GM21528 (cell line): ENCODE data around the gene PRKAG3.

Source experiments
- ATAC-seq: cut with Tn5 transposase; IDR thresholded peaks from one replicate; pipeline ENCODE4 v1.9.1; 2021; ENCODE audit warnings: mild to moderate bottlenecking, moderate library complexity; ENCODE audit not compliant: unreplicated experiment, low FRiP score

PRKAG3 gene

DNA sequence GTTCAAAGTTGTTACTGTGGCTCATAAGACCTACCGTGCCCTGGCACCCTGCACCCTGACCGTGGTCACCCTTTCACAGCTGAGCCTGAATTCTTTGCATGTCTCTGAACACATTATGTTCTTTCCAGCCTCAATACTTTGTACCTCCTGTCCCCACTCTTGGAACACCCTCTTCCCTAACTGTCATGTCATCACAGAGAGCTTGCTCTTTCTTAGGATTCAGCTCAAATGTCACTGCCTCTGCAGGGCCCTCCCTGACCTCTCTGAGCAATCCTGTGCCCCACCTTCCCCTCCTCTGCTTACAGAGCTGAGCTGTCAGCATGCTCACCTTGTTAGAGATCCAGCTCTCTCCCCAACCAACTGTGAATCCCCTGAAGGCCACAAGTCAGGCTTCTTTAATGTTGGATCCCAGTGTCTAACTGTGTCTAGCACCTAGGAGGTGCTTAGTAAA, 15.0 kb downstream of the PRKAG3 start:
- no peak for ATAC-seq

DNA sequence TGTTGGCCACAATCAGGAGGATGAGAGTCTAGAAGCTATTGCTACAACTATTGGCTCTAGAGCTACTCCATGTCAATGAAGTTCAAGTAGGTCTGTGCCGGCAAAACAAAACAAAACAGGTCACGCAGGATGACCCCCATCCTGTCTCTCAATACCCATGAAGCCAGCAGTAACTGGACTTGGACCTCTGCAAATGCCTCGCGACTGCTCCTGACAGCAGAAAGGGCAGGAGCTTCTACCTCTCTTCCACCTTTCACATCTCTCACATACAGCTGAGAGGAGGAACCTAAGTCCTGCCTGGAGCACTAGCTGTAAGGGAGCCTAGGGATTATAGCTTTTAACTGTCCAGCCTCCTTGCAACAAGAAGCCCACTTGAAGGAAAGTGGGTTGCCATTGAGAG, 16.0 kb downstream of the PRKAG3 start:
- no peak for ATAC-seq

DNA sequence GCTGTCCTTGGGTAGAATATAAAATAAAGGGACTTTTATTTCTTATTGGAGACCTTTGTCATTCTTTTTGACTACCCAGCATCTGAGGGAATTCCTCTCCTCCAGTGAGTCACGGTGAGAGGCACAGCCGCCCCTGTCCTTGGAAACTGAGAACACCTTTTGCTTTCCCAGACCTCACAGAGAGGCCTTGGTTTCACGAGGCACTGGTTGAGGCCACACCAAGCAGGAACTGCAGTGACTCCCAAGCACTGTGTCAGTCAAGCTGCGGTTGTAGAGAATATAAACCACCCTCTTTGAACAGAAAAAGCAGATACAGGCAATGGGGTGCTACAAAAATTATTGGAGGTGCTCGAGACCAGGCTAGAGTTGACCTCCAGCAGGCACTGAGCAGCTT, 16.4 kb downstream of the PRKAG3 start:
- no peak for ATAC-seq

DNA sequence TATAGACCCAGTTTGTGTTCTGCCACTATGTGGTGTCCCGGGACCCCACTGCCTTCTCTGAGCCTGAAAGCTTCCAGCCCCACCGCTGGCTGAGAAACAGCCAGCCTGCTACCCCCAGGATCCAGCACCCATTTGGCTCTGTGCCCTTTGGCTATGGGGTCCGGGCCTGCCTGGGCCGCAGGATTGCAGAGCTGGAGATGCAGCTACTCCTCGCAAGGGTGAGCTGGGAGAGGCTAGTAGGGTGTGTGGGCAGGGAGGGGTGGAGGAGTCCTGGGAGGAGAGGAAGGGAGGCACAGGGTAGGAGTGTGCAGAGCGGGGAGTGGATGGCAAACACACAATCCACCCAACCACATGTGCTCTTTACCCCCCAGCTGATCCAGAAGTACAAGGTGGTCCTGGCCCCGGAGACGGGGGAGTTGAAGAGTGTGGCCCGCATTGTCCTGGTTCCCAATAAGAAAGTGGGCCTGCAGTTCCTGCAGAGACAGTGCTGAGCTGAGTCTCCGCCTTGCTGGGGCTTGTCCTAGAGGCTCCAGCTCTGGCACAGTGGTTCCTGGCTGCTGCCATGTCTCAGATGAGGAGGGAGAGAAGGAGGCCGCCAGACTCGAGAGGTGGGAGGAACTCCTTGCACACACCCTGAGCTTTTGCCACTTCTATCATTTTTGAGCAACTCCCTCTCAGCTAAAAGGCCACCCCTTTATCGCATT, 16.9 kb downstream of the PRKAG3 start:
- no peak for ATAC-seq

DNA sequence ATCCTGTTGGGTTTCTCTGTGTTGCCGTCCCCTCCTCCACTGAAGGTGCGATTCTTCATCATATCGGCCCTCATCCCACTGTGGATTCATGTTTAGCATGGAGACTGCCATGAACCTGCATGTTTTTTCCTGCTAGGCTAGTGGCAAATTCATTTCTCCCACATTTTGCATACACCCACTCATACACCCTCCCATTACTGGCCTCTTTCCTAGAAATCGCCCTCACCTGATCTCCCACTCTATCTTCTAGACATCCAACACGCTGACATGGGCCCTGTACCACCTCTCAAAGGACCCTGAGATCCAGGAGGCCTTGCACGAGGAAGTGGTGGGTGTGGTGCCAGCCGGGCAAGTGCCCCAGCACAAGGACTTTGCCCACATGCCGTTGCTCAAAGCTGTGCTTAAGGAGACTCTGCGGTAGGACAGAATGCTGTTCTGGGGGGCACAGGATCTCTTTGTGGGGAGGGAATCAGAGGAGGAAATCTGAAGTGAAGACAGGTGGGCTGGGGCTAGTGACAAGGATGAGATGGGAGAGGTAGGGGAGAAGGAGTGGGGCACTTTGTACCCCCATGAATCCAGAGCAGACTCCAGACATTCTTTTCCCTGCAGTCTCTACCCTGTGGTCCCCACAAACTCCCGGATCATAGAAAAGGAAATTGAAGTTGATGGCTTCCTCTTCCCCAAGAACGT, 17.7 kb downstream of the PRKAG3 start:
- ATAC-seq = no peak

DNA sequence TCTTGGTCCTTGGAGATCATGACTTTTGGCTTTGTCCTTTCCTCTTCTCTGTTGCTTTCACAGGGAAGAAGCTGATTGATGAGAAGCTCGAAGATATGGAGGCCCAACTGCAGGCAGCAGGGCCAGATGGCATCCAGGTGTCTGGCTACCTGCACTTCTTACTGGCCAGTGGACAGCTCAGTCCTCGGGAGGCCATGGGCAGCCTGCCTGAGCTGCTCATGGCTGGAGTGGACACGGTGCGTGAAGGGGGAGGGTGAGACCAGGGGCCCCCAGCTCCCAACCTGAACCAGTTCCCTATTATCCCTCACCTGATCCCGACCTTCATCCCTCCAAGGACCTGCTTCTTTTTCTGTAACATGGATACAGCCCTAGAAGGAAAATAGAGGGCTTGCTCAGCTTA, 18.7 kb downstream of the PRKAG3 start:
- ATAC-seq = no peak

DNA sequence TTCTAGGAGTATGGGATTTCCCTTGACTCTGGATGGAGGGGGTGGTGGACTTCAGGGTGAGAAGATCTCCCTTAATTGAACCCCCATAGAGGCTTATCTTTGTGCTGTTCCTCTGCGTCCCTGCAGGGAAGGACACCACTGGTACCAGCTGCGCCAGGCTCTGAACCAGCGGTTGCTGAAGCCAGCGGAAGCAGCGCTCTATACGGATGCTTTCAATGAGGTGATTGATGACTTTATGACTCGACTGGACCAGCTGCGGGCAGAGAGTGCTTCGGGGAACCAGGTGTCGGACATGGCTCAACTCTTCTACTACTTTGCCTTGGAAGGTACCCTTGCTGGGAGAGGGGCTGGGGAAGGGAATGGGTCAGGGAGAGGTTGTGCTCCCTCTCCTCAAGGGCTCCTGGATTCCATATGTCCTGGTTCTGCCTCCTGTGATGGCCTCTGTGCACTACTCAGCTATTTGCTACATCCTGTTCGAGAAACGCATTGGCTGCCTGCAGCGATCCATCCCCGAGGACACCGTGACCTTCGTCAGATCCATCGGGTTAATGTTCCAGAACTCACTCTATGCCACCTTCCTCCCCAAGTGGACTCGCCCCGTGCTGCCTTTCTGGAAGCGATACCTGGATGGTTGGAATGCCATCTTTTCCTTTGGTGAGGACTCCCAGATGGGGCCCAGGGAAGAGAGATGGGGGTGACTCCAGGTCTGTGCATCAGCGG, 19.3 kb downstream of the PRKAG3 start:
- no peak for ATAC-seq

DNA sequence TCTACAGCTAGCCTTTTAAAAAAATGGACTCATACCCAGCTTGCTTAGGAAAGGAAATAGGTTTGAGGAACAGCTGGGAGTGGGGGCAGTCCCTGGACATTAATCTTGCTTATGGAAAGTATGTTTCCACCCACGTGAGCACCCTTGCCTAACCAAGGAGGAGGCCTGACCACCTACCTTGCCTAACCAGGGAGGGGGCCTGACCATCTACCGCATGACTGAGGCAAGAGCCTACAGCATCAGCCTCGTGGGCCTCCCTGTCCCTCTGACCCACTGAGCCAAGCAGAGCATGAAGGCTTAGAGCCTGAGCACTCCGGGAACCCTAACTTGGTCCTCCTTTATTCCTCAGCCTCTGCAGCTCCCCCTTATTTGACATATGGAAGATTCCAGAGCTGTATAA, 20.2 kb downstream of the PRKAG3 start:
- no peak for ATAC-seq

DNA sequence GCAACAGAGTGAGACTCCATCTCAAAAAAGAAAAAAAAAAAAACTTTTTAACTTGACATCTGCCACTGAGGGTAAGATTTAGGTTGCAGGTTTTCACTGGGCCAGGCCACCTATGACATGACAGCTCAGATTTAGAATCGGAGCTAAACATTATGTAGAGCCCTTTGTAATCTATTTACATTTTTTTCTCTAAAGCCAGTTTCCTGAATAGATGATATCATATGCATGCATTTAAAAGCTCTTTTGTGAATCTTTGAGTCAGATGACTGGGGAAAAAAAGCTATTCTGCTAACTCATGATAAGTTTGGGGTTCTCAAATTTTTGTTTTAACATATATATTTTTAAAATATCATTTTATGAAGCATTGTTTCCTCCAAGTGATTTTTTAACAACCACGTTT, 21.3 kb downstream of the PRKAG3 start:
- no peak for ATAC-seq

DNA sequence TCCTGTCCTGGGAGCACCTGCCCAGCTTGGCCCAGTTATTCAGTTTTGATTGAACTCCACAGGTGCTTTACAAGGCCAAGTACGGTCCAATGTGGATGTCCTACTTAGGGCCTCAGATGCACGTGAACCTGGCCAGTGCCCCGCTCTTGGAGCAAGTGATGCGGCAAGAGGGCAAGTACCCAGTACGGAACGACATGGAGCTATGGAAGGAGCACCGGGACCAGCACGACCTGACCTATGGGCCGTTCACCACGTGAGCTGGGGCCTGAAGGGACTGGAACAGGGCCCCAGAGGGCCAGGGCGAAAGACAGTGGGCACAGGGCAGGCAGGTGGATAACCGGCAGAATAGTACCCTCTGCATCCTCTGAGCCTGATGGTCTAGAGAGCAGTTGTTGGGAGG, 22.1 kb downstream of the PRKAG3 start:
- no peak for ATAC-seq

DNA sequence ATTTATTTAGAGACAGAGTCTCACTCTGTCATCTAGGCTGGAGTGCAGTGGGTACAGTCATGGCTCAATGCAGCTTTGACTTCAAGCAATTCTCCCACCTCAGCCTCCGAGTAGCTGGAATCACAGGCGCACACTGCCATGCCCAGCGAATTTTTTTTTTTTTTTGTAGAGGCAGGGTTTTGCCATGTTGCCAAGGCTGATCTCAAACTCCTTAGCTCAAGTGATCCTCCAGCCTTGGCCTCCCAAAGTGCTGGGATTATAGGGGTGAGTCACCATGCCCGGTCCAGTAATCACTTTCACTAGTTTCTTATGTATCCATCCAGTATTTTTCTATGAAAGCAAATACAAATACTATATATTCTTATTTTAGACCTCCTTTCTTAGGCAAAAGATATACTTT, 24.0 kb downstream of the PRKAG3 start:
- no peak for ATAC-seq

DNA sequence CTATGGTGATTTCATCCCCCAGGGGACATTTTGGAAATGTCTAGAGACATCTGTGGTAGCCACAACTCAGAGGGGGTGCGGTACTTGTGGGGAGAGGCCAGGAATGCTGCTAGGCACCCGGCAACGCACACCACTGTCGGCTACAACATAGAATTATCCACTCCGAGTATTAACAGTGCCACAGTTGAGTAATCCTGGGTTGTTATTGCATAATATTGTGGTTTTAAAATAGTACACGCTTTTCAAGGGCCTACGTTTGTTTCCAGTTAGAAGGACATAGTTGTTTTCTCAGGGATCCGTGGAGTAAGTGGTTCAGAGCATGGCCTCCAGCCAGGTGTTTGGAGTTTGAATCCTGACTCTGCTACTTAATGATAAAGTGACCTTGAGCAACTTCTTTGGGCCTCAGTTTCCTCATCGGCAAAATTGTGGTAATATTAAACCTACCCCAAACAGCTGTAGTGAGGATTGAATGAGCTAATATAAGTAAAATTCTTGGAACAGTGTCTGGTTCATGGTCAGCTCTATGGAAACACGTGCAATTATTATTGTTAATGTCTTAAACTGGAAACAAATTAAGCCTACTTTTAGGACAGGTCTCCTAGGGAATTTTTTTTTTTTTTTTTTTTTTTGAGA, 25.1 kb downstream of the PRKAG3 start:
- ATAC-seq = no peak

DNA sequence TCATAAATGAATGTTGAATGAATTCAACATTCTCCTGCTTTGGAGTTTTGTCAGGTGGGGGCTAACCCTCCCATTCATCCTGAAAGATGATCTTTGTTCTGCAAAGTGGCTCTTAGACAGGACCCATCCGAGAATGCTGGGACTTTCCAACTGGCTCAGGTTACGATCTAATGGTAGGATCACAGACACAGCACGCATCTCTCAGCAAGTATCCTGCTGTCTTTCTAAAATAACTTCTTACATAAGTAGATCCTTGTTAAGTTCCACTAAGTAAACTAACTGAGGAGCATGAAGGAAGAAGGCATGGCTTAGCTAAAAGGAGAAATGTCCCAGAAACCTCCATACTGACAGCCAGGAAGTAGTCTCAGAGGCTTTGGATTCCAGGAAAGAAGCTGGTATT, 26.0 kb downstream of the PRKAG3 start:
- ATAC-seq = no peak

DNA sequence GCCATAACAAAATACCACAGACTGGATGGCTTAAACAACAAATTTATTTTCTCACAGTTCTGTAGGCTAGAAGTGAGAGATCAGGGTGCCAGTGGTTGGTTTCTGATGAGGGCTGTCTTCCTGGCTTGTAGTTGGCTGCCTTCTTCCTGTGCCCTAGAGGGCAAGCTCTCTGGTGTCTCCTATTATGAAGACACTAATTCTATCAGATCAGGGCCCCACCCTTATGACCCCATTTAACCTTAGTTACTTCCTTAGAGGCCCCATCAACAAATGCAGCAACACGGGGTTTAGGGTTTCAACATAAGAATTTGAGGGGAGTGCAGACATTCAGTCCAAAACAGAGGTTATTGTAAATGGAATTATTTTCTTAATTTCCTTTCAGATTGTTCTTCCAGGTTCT, 26.8 kb downstream of the PRKAG3 start:
- ATAC-seq = no peak

DNA sequence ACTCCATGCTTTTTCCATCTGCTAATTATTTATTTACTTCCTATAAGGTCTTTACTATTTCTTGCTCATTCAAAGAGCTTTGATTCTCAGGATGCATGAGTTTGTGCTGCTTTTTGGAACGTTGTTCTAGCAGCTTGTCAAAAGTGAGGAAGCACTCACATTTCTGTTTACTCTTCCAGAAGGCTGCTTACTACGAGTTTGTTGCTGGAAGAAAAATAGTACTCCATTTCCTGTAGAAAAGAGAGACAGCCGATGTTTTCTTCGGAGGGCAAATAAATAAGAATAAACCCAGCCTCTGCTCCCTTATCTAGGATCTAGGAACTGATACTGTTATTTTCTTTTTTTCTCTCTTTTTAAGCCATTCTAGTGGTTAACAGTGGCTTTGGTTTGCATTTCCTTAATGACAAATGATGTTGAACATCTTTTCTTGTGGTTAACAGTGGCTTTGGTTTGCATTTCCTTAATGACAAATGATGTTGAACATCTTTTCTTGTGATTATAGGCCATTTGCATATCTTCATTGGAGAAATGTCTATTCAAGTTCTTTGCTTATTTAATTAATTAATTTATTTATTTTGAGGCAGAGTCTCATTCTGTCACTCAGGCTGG, 29.1 kb downstream of the PRKAG3 start:
- ATAC-seq = no peak

DNA sequence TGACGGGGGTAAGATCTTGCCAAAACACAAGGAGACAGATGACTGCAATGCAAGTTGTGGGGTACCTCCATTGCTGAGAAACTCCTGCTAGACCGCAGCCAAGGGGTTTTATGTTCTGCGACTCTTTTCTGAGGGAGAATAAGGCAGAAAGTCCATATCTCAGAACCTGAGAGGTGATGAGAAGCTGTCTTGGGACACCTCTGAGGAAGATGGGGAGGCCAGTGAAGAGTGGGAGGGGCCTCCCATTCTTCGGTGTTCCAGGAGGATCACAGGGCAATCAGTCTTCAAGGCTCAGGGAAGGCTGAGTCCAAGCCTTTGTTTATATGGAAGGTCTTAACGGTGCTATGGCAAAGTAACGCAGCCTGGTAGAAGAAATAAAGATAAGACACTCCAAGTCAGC, 31.6 kb downstream of the PRKAG3 start:
- no peak for ATAC-seq

DNA sequence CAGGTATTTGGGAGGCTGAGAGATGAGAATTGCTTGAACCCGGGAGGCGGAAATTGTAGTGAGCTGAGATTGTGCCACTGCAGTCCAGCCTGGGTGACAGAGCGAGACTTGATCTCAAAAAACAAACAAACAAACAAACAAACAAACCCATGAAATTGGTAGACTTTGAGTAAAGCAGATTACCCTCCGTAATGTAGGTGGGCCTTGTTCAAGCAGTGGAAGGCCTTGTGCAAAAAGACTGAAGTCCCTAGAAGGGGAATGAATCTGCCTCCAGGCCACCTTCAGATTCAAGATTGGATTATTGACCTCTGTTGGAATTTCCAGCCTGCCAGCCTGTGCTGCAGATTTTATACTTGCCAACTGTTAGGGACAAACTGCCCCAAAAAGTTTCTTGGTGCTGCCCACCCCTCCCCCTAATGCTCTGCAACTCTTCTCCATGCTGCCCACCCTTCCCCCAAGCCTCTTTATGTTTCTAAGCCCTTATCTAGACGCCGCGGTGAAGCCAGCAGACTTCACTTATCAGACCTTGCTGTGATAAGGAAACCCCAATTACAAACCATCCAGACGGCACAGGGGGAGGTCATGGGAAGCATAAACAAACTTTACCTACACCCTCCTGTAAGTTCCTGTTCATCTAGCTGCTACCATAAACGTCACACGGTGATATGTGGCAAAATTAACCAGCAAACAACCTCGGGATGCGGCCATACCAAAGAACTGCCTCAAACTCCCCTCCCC, 32.7 kb downstream of the PRKAG3 start:
- ATAC-seq = no peak

DNA sequence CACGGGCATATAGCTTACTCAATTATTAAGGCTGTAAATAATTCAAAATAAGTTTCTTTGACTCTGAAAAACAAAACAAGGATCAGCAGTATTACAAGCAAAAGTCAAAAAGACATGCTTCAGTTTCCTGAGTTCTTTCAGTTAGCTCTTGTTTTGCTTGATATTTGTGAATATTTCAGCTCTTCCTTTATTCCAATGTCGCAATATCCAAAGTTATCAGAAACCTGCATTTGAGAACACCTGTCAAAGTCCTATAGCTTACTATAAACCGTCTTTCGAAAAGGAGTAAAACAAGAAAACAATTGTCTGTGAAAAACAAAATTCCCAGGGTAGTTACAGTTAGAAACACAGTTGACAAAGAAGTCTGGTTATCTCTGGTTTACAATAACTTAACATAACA, 34.9 kb downstream of the PRKAG3 start:
- no peak for ATAC-seq

DNA sequence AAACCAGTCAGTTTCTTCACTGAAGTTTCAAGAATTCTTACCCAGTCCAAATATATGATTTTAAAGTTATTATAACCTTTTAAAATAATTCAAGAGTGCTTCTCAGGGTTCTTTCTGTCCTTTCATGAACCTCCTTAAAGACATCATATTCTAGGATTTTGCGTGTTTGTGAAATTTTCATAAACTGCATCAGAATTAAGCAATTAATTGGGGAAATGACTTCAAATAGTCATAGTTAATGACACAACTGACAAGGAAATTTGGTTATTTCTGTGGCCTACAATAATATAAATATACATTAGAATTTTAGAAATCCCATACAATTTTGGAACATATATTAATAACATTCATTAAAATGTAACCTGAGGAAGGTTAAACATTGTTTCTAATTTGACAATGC, 39.2 kb downstream of the PRKAG3 start:
- no peak for ATAC-seq
